ENCODE measurements around the gene BNIP5.

- TF ChIP-seq POLR2A (IDR thresholded peaks at IDR 0.05): no peak
- no peak for TF ChIP-seq CTCF (IDR thresholded peaks at IDR 0.05)
Measured at GRCh38 chr6:36340306-36340617, 3.6 kb upstream of the BNIP5 start.
